Measurements from ENCODE around the gene SLC44A2.

SLC44A2 gene

GRCh38 chr19:10615429-10616023, 9.8 kb upstream of the SLC44A2 start:
- DNase-seq (ENCODE audit: low read depth): no peak

GRCh38 chr19:10617409-10618121, 7.8 kb upstream of the SLC44A2 start:
- no peak for DNase-seq (ENCODE audit: low read depth)

GRCh38 chr19:10618846-10619245, 6.5 kb upstream of the SLC44A2 start:
- no peak for DNase-seq (ENCODE audit: low read depth)

- DNase-seq (ENCODE audit: low read depth): no peak
These were observed 4.6 kb upstream of the SLC44A2 start for GRCh38 chr19:10620786-10621185.

GRCh38 chr19:10621966-10622365, 3.4 kb upstream of the SLC44A2 start:
- no peak for DNase-seq (ENCODE audit: low read depth)

GRCh38 chr19:10624585-10624984, 768 bp upstream of the SLC44A2 start:
- DNase-seq (ENCODE audit: low read depth): no peak

GRCh38 chr19:10625762-10626138, 397 bp downstream of the SLC44A2 start:
- no peak for DNase-seq (ENCODE audit: low read depth)

GRCh38 chr19:10631874-10632273, 6.5 kb downstream of the SLC44A2 start:
- no peak for DNase-seq (ENCODE audit: low read depth)

- DNase-seq (ENCODE audit: low read depth): no peak
These were observed 9.1 kb downstream of the SLC44A2 start for GRCh38 chr19:10634430-10634829.

GRCh38 chr19:10634963-10635362, 9.6 kb downstream of the SLC44A2 start:
- no peak for DNase-seq (ENCODE audit: low read depth)

GRCh38 chr19:10636304-10636972, 11.1 kb downstream of the SLC44A2 start:
- DNase-seq (ENCODE audit: low read depth): no peak

GRCh38 chr19:10637894-10638293, 12.5 kb downstream of the SLC44A2 start:
- no peak for DNase-seq (ENCODE audit: low read depth)

- DNase-seq (ENCODE audit: low read depth): no peak
These were observed 14.5 kb downstream of the SLC44A2 start for GRCh38 chr19:10639836-10640235.

GRCh38 chr19:10640361-10640760, 15.0 kb downstream of the SLC44A2 start:
- no peak for DNase-seq (ENCODE audit: low read depth)

- DNase-seq (ENCODE audit: low read depth): no peak
These were observed 15.9 kb downstream of the SLC44A2 start for GRCh38 chr19:10641248-10641647.

GRCh38 chr19:10642473-10643171, 17.3 kb downstream of the SLC44A2 start:
- no peak for DNase-seq (ENCODE audit: low read depth)

- no peak for DNase-seq (ENCODE audit: low read depth)
These were observed 18.0 kb downstream of the SLC44A2 start for GRCh38 chr19:10643172-10643967.

GRCh38 chr19:10643968-10644259, 18.6 kb downstream of the SLC44A2 start:
- DNase-seq (ENCODE audit: low read depth): no peak

GRCh38 chr19:10644260-10645007, 19.1 kb downstream of the SLC44A2 start:
- DNase-seq (ENCODE audit: low read depth): peak; percentile 77

GRCh38 chr19:10646456-10647159, 21.3 kb downstream of the SLC44A2 start:
- no peak for DNase-seq (ENCODE audit: low read depth)

GRCh38 chr19:10648360-10648759, 23.0 kb downstream of the SLC44A2 start:
- no peak for DNase-seq (ENCODE audit: low read depth)
